GM21390 (cell line): ENCODE data around the gene PTH.
A peak's percentile ranks its signal among the peaks of the same experiment; 100 is the strongest.

Source experiments
- ATAC-seq: cut with Tn5 transposase; IDR thresholded peaks from one replicate; pipeline ENCODE4 v1.9.1; 2021; ENCODE audit not compliant: unreplicated experiment

The PTH gene

GRCh38 chr11:13495929-13496328 lies at the start of gene PTH:
Gene PTH (minus strand): TSS chr11:13495997. CDS start chr11:13492855, 3,142 bp downstream.
- no peak for ATAC-seq

GRCh38 chr11:13538044-13538443 lies 42.2 kb upstream of the PTH start:
- no peak for ATAC-seq

DNA sequence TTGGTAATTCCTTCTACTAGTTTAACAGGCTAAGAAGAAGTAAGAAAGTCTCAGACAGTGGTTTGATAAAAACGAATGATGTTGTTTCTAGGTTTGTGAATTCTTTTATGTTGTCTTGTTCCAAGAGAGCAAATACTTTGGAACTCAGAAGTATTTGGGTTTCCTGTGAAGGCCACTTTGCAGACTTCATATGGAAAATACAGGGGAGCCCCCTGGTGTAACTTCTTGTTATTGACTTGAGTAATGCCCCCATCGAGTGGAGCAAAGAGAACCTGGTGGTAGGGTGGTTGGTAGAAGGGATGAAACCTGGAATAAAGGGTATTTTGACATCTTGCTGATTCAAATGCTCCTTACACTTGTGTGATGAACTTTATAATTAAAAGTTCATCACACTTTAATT lies 40.0 kb upstream of the PTH start:
- no peak for ATAC-seq

DNA sequence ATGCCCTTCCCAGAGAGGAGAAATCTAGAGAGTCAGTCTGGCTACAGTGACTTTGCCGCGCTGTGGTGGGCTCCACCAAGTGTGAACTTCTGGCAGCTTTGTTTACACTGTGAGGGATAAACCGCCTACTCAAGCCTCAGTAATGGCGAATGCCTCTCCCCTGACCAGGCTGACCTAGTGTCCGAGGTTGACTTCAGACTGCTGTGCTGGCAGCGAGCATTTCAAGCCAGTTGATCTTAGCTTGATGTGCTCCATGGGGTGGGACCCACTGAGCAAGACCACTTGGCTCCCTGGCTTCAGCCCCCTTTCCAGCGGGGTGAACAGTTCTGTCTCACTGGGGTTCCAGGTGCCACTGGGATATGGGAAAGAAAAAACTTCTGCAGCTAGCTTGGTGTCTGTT lies 38.6 kb upstream of the PTH start:
- ATAC-seq: no peak

DNA sequence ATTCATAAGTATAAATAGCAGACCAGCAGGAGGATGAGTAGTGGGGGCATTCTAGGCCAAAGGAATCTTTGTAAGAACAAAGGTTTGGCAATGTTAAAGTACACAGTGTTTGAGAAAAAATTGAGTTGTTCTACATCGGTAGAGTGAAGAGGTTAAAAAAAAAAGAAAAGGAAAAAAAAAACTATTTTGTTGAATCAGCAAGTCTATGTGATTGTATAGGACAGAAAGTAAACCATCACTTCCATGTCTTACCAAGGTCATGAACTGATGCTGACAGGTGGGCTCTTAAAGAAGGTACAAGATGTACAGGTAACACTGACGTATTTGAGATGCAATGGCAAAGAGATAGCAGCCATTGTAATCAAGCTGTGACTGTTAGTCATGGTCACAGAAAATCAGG lies 29.5 kb upstream of the PTH start:
- no peak for ATAC-seq

DNA sequence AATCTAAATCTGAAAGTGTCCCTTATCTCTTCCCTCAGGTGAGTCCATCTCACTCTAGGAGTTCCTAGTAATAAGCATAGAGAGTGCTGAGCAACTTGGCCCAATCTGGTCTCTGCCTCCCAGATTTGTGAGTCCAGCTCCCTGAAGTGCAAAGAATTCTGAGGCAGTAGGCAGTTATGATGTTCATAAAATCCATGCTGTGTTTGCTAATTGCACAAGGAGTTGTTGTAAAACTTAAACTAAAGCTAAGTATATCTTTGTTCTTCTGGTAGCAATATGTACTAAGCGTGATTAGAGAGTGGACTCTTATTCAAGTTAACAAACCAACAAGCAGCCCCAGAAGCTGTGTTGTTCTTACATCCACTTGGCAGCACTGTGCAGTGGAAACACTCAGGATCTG lies 7.6 kb upstream of the PTH start:
- no peak for ATAC-seq

- ATAC-seq: no peak
Observed at GRCh38 chr11:13502492-13502891, 6.7 kb upstream of the PTH start.

DNA sequence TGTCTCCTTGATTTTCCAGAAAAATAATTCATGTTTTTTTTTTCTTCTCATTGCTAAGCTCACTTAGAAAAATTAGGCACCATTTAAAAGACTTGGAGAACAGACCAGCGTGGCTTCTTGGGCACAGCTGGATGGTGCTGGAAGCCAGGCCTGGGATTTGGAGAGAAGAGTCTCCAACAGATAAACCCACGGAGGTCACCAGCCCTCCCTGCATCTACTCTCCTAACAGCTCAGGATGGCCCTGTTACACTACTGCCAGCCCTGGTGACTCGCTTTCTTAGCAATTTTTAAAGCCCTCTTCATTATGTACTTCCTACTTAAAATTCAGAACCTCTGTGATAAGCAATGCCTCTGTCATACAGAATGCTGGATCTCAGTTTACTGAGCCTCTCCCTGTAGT lies 1.7 kb downstream of the PTH start:
- no peak for ATAC-seq

DNA sequence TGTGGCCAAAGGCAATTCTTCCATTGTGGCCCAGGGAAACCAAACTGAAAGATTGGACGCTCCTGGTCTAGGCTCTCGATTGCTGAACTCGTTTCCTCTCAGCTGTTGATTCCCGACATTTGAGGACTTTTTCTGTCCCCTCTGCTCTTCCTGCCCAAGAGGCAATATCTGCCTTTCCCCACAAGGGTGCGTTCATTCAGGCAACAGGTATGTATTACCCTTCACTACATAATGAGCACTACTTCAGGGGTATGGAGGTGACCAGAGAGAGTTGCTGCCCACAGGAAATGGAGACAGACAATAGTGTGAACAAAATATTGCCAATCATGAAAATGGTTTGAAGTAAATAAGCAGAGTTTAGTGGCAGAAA lies 8.2 kb downstream of the PTH start:
- ATAC-seq: no peak

- ATAC-seq: peak; percentile 72
Observed at GRCh38 chr11:13486926-13487660, 8.7 kb downstream of the PTH start.

DNA sequence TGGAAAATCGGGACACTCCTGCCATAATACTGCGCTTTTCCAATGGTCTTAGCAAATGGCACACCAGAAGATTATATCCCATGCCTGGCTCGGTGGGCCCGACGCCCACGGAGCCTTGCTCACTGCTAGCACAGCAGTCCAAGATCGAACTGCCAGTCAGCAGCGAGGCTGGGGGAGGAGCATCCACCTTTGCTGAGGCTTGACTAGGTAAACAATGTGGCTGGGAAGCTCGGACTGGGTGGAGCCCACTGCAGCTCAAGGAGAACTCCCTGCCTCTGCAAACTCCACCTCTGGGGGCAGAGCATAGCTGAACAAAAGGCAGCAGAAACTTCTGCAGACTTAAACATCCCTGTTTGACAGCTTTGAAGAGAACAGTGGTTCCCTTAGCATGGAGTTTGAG lies 15.6 kb downstream of the PTH start:
- ATAC-seq: no peak

DNA sequence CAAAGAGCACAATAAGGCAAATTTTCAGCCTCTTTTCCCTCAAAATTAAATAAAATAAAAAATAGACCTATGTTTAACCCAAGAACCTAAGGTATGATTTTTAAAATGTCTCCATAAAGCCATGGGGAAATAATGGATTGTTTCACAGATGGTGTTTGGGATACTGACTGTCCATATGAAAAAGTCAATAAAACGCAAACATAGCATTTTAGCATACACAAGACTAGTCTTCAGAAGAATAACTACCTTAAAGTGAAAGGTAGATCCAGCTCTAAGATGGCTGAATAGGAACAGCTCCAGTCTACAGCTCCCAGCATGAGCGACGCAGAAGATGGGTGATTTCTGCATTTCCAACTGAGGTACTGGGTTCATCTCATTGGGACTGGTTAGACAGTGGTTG lies 16.1 kb downstream of the PTH start:
- no peak for ATAC-seq

- no peak for ATAC-seq
Observed at GRCh38 chr11:13475091-13475490, 20.7 kb downstream of the PTH start.

DNA sequence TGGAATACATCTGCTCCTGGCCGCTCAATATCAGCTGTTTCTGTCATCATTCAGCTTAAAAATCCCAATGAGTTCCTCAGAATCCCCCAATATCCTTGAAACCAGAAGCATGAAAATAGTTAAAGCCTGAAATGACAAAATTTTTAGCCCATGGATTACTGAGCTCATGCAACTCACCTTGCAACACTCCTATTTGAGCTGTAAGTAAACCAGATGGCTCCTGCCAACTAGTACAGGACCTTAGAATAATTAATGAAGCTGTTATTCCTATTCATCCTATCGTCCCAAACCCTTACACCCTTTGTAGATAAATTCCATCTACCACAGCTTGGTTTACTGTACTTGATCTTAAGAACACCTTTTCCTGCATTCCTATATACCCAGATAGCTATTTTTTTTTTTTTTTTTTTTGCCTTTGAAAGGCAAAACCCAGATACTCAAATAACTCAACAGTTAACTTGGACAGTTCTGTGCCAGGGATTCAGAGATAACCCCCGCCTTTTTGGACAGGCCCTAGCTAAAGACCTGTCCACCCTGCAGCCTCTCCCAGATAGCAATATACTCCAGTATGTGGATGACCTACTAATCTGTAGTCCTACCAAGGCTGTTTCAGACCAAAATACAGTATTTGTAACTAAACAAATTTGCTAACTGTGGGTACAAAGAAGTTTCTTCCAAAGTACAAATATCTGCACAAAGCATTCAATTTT lies 22.6 kb downstream of the PTH start:
- no peak for ATAC-seq

GRCh38 chr11:13468750-13469149 lies 27.0 kb downstream of the PTH start:
- no peak for ATAC-seq

DNA sequence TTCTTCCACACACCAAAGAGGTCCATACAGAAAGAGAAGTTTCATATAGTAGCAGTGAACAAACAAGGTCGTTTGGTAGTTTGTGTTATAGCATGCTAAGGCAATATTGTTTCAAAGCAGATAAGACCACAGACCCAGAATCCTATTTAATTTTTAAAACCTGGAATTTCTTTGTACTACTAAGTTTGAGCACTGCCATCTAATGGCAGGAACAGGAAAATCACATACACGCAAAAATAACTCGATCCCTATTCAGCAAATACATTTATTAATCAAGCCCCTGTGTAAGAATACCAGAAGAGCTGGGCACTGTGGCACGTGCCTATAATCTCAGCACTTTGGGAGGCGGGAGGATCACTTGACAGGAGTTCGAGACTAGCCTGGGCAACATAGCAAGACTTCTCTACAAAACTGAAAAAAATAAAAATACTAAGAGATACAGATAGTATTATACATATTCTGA lies 29.9 kb downstream of the PTH start:
- no peak for ATAC-seq

DNA sequence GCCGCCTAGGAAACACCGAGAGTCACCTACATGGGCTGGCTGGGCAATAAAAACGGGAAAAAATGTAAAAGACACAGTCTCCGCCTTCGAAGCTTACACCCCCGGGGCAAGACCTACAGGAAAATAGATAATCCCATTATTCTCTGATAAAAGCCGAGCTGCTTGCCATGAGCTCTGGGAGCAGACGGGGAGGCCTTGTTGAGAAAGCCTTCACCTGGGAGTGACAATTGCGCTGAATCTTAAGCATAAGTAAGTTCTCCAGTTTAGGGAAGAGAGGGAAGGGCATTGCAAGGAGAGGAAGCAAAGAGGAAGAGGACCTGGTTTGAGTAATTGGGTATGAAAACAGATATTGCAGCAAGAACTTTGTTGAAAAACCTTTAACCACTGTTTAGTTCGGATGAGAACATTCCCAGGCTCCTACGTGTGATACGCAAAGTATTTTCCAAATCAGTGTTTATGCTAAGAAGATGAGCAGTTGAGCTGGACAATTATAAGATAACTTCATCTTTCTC lies 32.0 kb downstream of the PTH start:
- no peak for ATAC-seq

- peak; percentile 95 for ATAC-seq
Observed at GRCh38 chr11:13462901-13463778, 32.7 kb downstream of the PTH start, which contains the start of gene BTBD10. Gene BTBD10 (minus strand): TSS chr11:13463222. CDS start chr11:13445124, 18,098 bp downstream.

GRCh38 chr11:13462311-13462900 lies 33.4 kb downstream of the PTH start:
- peak; percentile 47 for ATAC-seq

GRCh38 chr11:13461291-13461690 lies 34.5 kb downstream of the PTH start:
- no peak for ATAC-seq

- no peak for ATAC-seq
Observed at GRCh38 chr11:13450832-13451397, 44.9 kb downstream of the PTH start.
